Activated T-cell treated with anti-CD3 and anti-CD28 coated beads, Interleukin-2, amount 50 U/mL, for 48 hours (primary cell): ENCODE data around the gene STK32B.
"Not testable (repeated sequence)": the region's sequence is repeated elsewhere in the genome, so short reads cannot be mapped to it uniquely, and the experiment has no call there.

Source experiments
- DNase-seq, 2 experiments: peaks; one replicate each; pipeline ENCODE4 v3.0.0-alpha.2; 2020

Gene STK32B

DNA sequence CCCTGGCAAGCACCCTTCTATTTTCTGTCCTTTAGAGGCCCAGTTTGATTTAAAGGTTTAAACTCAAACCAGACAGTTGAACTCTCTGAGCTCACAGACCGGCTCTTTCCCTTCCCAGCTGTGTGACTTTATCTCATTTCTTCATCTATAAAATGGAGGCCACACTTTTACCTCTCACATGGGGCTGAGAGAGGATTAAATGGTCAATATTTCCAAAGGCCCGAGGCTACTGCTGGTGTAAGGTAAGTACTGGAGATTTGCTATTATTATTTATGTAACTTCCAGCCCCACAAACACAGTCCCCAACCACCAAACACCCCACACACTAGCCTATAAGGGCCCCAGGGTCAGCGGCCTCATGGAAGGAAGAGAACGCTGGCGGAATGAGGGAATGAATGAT lies 18.5 kb upstream of the STK32B start:
- no peak for DNase-seq

DNA sequence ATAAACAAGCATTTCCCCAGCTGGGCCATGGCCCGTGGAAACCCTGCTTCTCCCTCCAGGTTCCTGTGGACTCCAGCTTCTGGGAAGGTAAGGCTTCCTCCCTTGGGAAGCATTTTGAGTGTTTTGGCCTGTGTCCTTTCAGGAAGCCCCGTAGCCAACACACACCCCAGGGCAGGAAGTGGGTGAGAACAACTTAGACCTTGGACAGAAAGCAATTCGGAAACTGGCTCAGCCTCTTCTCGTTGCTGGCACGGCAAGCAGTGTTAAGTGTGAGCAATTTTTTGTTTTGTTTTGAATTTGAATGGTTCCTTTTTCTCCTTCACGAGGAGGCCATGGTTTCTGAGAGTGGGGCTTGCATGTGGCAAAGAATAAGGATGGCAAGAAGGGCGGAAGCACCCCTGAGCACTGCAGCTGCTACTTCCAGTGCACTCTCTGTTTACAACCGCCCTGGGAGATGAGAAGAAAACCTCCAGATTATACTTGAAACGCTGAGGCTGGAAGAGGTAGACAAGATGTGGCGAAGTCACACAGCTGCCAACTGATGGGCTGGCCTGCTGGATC lies 17.9 kb upstream of the STK32B start:
- no peak for DNase-seq

- DNase-seq: no peak
Observed at GRCh38 chr4:5034206-5034605, 17.1 kb upstream of the STK32B start.

GRCh38 chr4:5036239-5036638 lies 15.0 kb upstream of the STK32B start:
- no peak for DNase-seq

DNA sequence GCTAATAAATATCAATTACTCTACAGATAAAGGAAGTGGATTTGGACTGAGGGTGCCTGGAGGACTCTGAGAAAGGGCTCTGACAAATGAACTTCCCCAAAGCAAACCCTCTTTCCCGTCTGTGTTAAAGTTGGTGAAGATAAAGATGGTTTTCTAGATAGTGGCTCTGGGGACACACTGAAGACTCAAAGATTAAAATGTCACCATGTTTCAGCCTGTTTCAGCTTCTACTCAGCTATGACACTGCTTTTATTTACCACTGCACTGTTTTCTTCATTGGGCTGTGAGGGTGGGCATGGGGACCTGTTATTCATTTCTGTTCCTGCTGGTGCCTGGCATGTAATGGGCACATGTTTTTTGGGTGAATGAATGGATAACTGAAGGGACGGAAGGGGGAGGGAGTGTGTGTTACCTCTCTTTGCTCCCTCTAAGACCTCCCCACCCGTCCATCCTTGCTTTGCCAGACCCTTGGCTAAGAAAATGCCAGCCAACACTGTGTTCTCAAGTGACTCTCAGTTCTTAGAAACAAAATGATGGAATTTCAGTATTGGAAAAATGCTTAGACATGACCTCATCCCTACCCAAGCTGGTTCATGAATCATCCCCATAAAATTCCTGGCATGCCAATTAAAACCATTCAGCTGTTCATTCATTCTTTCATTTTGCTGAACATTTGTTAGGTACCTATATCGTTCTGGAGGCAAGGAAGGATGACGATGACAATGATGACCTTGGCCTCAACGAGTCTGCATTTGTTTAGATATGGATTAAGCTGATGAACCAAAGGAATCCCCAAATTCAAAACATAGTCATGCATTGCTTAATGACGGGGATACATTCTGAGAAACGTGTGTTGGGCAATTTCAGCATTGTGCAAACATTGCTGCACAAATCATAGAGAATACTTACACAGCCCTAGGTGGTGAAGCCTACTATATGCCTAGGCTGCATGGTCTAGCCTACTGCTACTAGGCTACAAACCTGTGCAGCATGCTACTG lies 13.4 kb upstream of the STK32B start:
- DNase-seq: no peak

DNA sequence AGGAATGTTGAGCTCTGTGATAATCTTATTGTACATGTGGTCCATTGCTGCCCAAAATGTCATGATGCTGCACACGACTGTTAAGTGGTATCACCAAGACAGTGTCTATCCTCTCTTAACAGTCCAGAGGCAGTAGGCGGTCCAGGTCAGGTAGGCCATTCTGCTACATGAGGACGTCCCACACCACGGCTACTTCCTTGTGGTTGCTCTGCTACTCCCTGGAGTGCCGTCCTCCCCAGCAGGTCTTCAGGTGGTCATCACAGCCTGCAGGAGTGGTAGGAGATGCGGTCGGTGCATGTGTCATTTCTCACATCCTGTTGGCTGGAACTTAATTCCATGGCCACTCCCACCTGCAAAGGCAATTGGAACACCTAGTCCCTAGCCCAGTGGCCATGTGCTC lies 11.5 kb upstream of the STK32B start:
- no peak for DNase-seq

GRCh38 chr4:5040856-5041620 lies 10.2 kb upstream of the STK32B start:
- DNase-seq: no peak

DNA sequence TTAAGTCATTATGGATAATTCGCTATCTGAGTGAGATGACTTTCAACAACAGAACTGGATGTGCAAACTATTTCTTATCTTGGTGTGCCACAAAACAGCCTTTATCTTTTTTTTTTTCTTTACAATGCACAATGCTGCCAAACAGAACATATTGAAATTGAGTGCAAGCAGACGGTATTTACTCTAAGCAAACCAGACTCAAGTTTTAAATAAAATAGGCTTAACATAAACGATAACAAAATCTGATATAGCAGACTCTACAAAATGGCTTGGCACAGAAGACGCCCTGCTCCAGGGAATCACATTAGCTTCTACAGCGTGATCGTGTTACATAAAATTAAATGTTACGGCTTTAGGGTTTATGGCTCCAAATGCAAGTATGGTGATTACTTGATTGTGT lies 9.6 kb upstream of the STK32B start:
- DNase-seq: no peak

- no peak for DNase-seq
Observed at GRCh38 chr4:5043579-5043978, 7.7 kb upstream of the STK32B start.

DNA sequence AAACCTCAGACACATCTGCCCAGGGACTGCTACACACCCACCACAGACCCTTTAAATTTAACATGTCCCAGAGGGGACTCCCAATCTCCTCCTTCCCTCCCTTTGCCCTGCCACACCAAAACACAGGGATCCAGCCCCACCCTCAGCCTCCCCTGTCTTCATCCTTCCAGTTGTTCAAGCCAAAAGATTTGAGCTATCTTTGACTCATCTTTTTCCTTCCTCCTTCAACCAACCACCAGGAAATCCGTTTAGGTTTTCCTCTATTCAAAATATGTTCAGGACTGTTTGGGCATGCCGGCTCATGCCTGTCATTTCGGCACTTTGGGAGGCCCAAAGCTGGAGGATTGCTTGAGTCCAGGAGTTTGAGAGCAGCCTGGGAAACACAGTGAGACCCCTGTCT lies 6.9 kb upstream of the STK32B start:
- DNase-seq: no peak

GRCh38 chr4:5045097-5045496 lies 6.2 kb upstream of the STK32B start:
- DNase-seq: no peak

- no peak for DNase-seq
Observed at GRCh38 chr4:5048721-5049120, 2.6 kb upstream of the STK32B start.

DNA sequence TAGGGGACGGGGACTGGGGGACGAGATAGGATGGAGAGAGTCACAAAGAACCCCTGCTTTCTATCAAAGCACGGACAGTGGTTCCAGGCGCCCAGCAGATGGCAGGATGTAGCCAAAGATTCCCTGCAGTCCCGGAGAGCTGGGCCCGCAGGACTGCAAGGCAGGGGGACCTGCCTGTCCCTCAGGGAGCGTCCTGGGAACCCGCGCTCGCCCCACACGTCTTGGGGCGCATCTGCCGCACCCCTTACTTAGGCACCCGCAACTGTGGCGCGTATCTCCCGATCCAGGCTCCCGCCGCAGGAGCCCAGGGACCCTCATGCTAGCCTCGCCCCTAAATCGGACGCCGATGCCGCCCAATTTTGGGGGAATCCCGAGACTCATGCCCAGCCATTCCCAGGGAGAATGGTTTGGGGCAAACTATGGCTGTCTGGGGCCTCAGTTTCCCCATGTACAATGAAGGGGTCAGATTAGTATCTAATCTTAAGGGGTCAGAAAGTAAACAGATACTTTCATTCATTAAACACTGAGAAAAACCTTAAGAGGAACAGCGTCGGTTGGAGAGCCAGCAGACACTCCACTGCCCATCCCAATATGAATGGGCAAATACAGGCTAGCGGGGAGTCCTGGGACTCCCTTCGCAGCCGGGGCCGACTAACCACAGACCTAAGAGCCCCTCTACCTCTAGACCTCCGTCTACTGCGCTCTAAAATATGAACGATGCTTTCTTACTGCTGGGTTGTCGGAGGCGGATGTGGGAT lies 581 bp upstream of the STK32B start:
- peak; percentile 39 to 46 for DNase-seq

- DNase-seq: no peak
Observed at GRCh38 chr4:5052204-5052702, 973 bp downstream of the STK32B start.

GRCh38 chr4:5052726-5053425 lies 1.6 kb downstream of the STK32B start:
- DNase-seq: no peak

DNA sequence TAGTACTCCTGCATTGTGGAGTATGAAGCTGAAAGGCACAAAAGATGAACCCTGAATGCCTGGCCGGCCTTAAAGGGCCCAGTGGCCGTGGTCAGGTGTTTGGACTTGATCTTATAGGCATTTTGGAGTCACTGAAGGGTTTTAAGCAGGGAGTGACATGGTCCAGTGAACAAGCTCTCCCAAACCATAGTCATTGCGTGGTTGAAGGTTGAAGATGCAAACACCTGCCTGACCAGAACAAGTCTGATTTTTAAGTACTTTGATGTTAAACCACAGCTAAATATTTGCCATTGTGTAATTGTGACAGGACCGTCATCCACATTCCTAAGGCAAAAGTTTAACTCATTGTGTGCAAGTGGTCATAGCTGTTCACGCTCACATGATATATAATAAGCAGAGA lies 3.3 kb downstream of the STK32B start:
- no peak for DNase-seq

- no peak for DNase-seq
Observed at GRCh38 chr4:5055411-5055810, 4.1 kb downstream of the STK32B start.

DNA sequence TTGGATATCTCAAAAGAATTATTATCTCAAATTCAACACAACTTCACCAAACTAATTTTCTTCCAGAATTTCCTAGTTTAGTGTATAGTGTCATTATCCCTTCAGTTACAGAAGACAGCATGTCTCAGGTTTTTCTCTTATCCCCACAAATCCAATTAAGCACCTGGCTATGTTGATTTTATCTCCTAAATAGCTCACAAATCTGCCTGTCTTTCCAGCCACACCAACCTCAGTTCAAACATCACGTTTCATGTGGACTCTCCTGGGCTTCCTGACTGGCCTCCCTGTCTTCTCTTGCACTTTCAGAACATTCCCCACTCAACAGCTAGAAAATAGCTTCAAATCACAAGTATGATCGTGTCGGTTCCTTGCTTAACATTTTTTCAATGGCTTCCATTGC lies 14.8 kb downstream of the STK32B start:
- no peak for DNase-seq

DNA sequence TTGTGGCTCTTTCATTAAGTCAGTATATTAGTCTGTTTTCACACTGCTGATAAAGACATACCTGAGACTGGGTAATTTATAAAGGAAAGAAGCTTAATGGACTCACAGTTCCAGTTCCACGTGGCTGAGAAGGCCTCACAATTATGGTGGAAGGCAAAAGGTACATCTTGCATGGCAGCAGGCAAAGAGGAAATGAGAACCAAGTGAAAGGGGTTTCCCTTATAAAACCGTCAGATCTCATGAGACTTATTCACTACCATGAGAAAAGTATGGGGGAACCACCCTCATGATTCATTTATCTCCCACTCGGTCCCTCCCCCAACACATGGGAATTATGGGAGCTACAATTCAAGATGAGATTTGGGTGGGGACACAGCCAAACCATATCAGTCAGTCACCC lies 15.7 kb downstream of the STK32B start:
- not testable (repeated sequence) for DNase-seq

- no peak for DNase-seq
Observed at GRCh38 chr4:5067908-5068307, 16.6 kb downstream of the STK32B start.

DNA sequence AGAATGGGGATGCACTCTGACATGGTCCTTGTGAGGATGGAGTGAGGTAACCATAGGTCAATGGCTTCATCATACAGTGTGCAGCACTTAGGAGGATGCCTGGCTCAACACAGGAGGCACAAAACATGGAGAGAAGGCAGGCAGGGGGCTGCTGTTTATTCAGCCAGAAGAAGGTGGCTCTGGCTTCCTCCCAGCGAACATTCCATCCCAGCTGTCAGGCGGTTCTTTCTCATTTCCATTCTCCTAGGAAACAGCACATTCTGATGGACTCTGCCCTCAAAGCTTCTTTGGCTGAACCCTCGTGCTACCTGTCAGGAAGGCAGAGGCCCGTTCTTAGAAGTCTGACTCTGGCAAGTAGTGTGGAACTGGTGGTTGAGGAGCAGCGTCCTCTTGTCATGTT lies 18.6 kb downstream of the STK32B start:
- no peak for DNase-seq

DNA sequence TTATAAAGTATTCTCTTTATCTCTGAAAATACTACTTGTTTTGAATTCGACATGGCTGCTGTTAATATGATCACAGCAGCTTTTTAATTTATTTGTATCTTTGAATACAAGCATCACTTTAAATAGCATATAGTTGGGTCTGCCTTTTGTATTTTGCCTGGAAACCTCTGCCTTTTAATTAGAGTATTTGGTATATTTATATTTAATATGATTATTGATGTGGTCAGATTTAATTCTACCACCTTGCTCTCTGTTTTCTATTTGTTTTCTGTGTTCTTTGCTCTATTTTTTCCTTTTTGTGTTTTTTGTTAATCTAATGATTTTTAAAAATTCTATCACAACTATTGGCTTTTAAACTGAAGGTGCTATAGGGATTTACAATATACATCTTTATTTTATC lies 21.7 kb downstream of the STK32B start:
- DNase-seq: no peak
